Cardiac muscle cell (in vitro differentiated cells and primary cell): ENCODE data around the gene PYROXD2. TPM values are rescaled to one million over a fixed set of nuclear protein-coding genes. Genes with fewer than 3 reads are reported as not detected.

Experiments
- DNase-seq, 2 donors: peaks; one replicate each; pipeline versions ENCODE4 v3.0.0 to v3.0.0-alpha.2; 2010 to 2017; ENCODE audit warnings: low read depth in 1 of 2, low spot score in 1 of 2
- H3K27ac ChIP-seq: fragments of 200-600 bp; sonication (generic); 2 replicates; pipeline ENCODE4 v1.5.1; 2016
- H3K27me3 ChIP-seq: fragments of 200-600 bp; sonication (generic); 2 replicates; pipeline ENCODE4 v1.6.0; 2016; ENCODE audit warnings: control low read depth
- H3K36me3 ChIP-seq: fragments of 200-600 bp; sonication (generic); 2 replicates; pipeline ENCODE4 v1.5.1; 2016; ENCODE audit warnings: control low read depth
- H3K4me1 ChIP-seq: fragments of 200-600 bp; sonication (generic); 2 replicates; pipeline ENCODE4 v1.8.1; 2017; ENCODE audit warnings: low read depth, mild to moderate bottlenecking, mixed run types
- H3K4me3 ChIP-seq: fragments of 200-600 bp; sonication (generic); 2 replicates; pipeline ENCODE4 v1.5.1; 2016; ENCODE audit warnings: mild to moderate bottlenecking
- H3K9me3 ChIP-seq: fragments of 200-600 bp; sonication (generic); 2 replicates; pipeline ENCODE4 v1.5.1; 2017; ENCODE audit warnings: low read depth, mild to moderate bottlenecking, control low read depth
- CTCF ChIP-seq: IDR thresholded peaks from 2 replicates; pipeline ENCODE4 v1.5.1; 2012; ENCODE audit warnings: low read depth, mild to moderate bottlenecking, low read length
- polyA plus RNA-seq: library from polyadenylated mRNA; unstranded; fragments of >200 nt; fragmentation: Nextera tagmentation; extraction: Ambion mirVana; gene quantifications from 2 replicates; pipeline ENCODE4 v1.2.1, GENCODE V29; 2016
- total RNA-seq: library from RNA; depleted of rRNA; stranded (reverse); fragments of >200 nt; gene quantifications from 2 replicates; pipeline ENCODE4 v1.2.3, GENCODE V29; 2016

The PYROXD2 gene
- total and polyA plus RNA-seq, 2 experiments from 2014 or later, result 27.5 to 45.1 TPM

- TF ChIP-seq CTCF, result no peak
- no peak for DNase-seq
- Histone ChIP-seq H3K9me3 (no peaks in the 10 kb centered on the region), H3K27ac (no peak overlapping the region), H3K4me3 (no peak overlapping the region), H3K27me3 (no peaks in the 10 kb centered on the region), H3K36me3 (peaks cover 17% of the 10 kb centered on the region), H3K4me1 (no peaks in the 10 kb centered on the region)
Observed at GRCh38 chr10:98433371-98433770, 18.4 kb upstream of the PYROXD2 start.

- no peaks in the 10 kb centered on the region for H3K9me3 ChIP-seq
- TF ChIP-seq CTCF, result no peak
- no peak for DNase-seq
- no peaks in the 10 kb centered on the region for H3K4me1 ChIP-seq
- H3K36me3 ChIP-seq, result peaks cover 17% of the 10 kb centered on the region
- no peaks in the 10 kb centered on the region for H3K27me3 ChIP-seq
- H3K27ac ChIP-seq, result no peak overlapping the region
- H3K4me3 ChIP-seq, result no peak overlapping the region
Observed at GRCh38 chr10:98432330-98432729, 17.3 kb upstream of the PYROXD2 start.

- no peak for DNase-seq
- Histone ChIP-seq H3K36me3 (peaks cover 17% of the 10 kb centered on the region), H3K27me3 (no peaks in the 10 kb centered on the region), H3K9me3 (no peaks in the 10 kb centered on the region), H3K4me3 (no peak overlapping the region), H3K4me1 (no peaks in the 10 kb centered on the region), H3K27ac (no peak overlapping the region)
- TF ChIP-seq CTCF, result no peak
Observed at GRCh38 chr10:98431016-98431415, 16.0 kb upstream of the PYROXD2 start.

- no peak for TF ChIP-seq CTCF
- H3K4me1 ChIP-seq, result no peaks in the 10 kb centered on the region
- no peak overlapping the region for H3K27ac ChIP-seq
- H3K9me3 ChIP-seq, result no peaks in the 10 kb centered on the region
- DNase-seq, result no peak
- no peak overlapping the region for H3K4me3 ChIP-seq
- no peaks in the 10 kb centered on the region for H3K27me3 ChIP-seq
- H3K36me3 ChIP-seq, result peaks cover 16% of the 10 kb centered on the region
Observed at GRCh38 chr10:98430427-98430826, 15.4 kb upstream of the PYROXD2 start.

GRCh38 chr10:98429320-98430072 lies 14.5 kb upstream of the PYROXD2 start:
- peaks cover 10% of the 10 kb centered on the region for H3K36me3 ChIP-seq
- no peak overlapping the region for H3K4me3 ChIP-seq
- TF ChIP-seq CTCF, result no peak

More at GRCh38 chr10:98429320-98430072, 14.5 kb upstream of the PYROXD2 start:
- Histone ChIP-seq H3K9me3 (no peaks in the 10 kb centered on the region), H3K27me3 (no peaks in the 10 kb centered on the region), H3K27ac (no peak overlapping the region), H3K4me1 (peaks cover 9% of the 10 kb centered on the region)
- no peak for DNase-seq
